ENCODE measurements around the gene WDR76. TPM values are rescaled to one million over a fixed set of nuclear protein-coding genes. Genes with fewer than 3 reads are reported as not detected.
"Not testable (repeated sequence)": the region's sequence is repeated elsewhere in the genome, so short reads cannot be mapped to it uniquely, and the experiment has no call there.

Gene WDR76
- total RNA-seq, 2 experiments from 2014 or later, result 69.9 to 79.3 TPM

DNA sequence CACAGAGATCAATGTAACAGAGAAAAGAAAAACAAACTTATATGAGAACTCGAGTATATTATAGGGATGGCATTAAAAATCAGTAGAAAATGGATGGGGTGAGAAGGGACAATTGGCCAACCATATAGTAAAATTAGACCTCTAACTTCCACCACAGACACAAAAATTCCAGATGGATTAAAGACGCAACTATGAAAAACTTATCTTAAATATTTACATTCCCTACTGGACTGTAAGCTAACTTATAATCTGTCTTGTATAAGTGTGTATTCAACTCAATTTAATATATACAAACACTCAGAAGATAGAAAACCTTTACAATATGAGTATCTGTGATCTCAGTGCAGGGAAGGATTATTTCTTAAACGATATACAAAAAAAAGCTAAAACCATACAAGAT, 5.3 kb upstream of the WDR76 start:
- ATAC-seq (no peak), DNase-seq (no peak)
- Mint-ChIP-seq H3K36me3 (ENCODE audit: low read depth) (peaks cover 40% of the 10 kb centered on the region), H3K4me3 (peak overlapping the region; percentile 25), H3K27me3 (no peaks in the 10 kb centered on the region), H3K27ac (no peak overlapping the region), H3K4me1 (ENCODE audit: low read depth) (peaks cover 42% of the 10 kb centered on the region), H3K9me3 (no peaks in the 10 kb centered on the region)
- ChIA-PET CTCF (no interaction called here), POLR2A (interaction anchor here (0.7 to 3.7 kb wide), 4 partner anchors 12 to 29 kb away, joined by 4 to 14 read pairs (median 5); partner anchors contain the start of genes HYPK, SERF2 and SERINC4)
- intact Hi-C loops (cut with micrococcal nuclease), result no loop called here
- TF ChIP-seq, protein P1, sequence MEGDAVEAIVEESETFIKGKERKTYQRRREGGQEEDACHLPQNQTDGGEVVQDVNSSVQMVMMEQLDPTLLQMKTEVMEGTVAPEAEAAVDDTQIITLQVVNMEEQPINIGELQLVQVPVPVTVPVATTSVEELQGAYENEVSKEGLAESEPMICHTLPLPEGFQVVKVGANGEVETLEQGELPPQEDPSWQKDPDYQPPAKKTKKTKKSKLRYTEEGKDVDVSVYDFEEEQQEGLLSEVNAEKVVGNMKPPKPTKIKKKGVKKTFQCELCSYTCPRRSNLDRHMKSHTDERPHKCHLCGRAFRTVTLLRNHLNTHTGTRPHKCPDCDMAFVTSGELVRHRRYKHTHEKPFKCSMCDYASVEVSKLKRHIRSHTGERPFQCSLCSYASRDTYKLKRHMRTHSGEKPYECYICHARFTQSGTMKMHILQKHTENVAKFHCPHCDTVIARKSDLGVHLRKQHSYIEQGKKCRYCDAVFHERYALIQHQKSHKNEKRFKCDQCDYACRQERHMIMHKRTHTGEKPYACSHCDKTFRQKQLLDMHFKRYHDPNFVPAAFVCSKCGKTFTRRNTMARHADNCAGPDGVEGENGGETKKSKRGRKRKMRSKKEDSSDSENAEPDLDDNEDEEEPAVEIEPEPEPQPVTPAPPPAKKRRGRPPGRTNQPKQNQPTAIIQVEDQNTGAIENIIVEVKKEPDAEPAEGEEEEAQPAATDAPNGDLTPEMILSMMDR (IDR thresholded peaks at IDR 0.05), result no peak

DNA sequence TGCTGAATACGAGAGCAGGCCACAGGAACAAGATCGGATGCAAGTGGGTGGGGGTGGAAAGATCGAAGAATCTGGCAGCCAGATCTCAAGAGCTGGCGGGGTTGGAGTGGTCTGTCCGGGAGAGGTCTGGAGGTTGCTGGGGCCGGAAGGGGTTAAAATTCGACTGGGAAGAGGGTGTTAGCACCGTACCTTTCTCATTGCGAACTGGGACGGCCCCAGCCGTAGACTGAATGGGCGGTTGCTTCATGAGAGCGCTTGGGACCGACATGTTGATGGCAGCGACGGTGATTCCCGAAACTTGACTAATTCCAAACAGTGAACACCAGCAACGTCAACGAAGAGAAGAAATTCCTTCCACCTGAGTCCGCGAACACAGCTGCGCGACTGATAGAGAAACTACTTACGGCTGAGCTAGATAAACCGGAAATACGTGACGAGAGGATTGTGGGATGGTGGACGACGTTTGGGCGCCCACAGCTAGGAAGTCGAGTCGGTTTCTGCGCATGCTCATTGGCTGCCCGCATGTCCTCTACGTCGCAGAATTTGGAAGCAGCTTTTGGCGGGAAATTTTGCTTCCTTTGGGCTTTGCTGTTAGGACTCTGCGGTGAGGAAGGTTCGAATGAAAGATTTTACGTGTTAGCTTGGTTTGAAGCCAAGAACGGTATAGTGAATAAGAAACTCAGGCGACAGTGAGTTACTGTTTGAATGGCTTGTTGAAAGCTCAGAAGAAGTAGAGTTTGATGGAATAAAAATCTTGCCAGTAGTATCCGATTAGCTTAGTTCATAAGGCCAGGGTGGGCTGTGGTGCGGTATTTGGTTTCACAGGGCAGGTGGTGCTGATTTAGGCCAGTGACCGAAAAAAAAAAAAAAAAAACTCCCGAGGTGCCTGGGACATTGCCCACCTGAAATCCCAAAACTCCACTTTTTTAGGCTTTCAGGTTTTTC, 2.2 kb upstream of the WDR76 start, which contains the start of gene MFAP1:
MFAP1 (minus strand) TSS at position 389 of the 945 bp plus-strand sequence; CDS start at position 268, 121 bp downstream.
- CTCF ChIA-PET, result interaction anchor here (0.6 to 1.2 kb wide), 5 partner anchors 15 to 56 kb away, joined by 3 to 4 read pairs (median 3); partner anchors contain the start of genes ELL3 and SERF2
- POLR2A ChIA-PET, result interaction anchor here (0.5 to 6.1 kb wide), 14 partner anchors 8 to 78 kb away, joined by 3 to 37 read pairs (median 4); partner anchors contain the start of genes ELL3, HYPK, PDIA3 and SERF2
- ATAC-seq, result peak; percentile 84
- intact Hi-C loops (cut with micrococcal nuclease), result no loop called here
- no peaks in the 10 kb centered on the region for H3K27me3 Mint-ChIP-seq
- H3K9me3 Mint-ChIP-seq, result no peaks in the 10 kb centered on the region
- peak within 1 kb of the TSS; percentile 99 for H3K27ac Mint-ChIP-seq
- TF ChIP-seq, protein P1 (IDR thresholded peaks at IDR 0.05), result no peak
- DNase-seq, result peak; percentile 95
- H3K36me3 Mint-ChIP-seq (ENCODE audit: low read depth), result peaks cover 52% of the 10 kb centered on the region
- peaks cover 49% of the 10 kb centered on the region for H3K4me1 Mint-ChIP-seq (ENCODE audit: low read depth)
- H3K4me3 Mint-ChIP-seq, result peak within 1 kb of the TSS; percentile 94

DNA sequence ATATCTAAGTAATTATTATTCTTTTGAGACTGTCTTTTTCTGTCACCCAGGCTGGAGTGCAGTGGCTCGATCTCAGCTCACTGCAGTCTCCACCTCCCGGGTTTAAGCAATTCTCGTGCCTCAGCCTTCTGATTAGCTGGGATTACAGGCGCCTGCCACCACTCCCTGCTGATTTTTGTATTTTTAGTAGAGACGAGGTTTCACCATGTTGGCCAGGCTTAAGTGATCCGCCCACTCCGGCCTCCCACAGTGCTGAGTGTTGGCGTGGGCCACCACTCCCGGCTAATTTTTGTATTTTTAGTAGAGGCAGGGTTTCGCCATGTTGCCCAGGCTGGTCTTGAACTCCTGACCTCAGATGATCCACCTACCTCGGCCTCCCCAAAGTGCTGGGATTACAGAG, 1.5 kb upstream of the WDR76 start:
- Mint-ChIP-seq H3K27ac (peak overlapping the region; percentile 99), H3K4me3 (peak overlapping the region; percentile 94), H3K36me3 (ENCODE audit: low read depth) (peaks cover 56% of the 10 kb centered on the region), H3K4me1 (ENCODE audit: low read depth) (peaks cover 56% of the 10 kb centered on the region)
- H3K27me3 Mint-ChIP-seq; intact Hi-C loops (cut with micrococcal nuclease); ATAC-seq; DNase-seq; H3K9me3 Mint-ChIP-seq: not testable (repeated sequence)
- CTCF ChIA-PET, result interaction anchor here (0.7 to 1.2 kb wide), 3 partner anchors 15 to 48 kb away, joined by 3 to 4 read pairs (median 3); partner anchors contain the start of genes ELL3 and SERF2
- POLR2A ChIA-PET, result interaction anchor here (1.0 to 6.1 kb wide), 10 partner anchors 8 to 79 kb away, joined by 3 to 37 read pairs (median 8); partner anchors contain the start of genes ELL3, HYPK, PDIA3 and SERF2

DNA sequence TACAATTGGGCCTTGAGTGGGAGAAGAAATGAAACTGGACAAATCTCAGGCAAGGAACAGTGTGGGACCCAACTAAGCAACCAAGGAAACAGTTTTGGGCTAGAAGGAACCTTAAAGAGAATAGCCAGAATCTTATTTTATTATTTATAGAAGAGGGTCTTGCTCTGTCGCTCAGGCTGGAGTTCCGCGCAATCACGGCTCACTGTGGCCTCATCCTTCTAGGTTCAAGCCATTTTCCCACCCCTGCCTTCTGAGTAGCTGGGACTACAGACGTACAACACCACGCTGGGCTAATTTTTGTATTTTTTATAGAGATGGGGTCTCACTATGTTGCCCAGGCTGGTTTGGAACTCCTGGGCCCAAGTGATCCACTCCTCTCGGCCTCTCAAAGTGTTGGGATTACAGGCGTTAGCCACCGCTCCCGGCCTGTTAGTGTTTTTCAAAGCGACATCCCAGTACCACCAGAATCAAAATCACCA, 734 bp upstream of the WDR76 start:
- CTCF ChIA-PET, result no interaction called here
- H3K27ac Mint-ChIP-seq, result peak overlapping the region; percentile 99
- H3K9me3 Mint-ChIP-seq, result no peaks in the 10 kb centered on the region
- H3K36me3 Mint-ChIP-seq (ENCODE audit: low read depth), result peaks cover 56% of the 10 kb centered on the region
- intact Hi-C loops (cut with micrococcal nuclease), result no loop called here
- DNase-seq (no peak), ATAC-seq (no peak)
- TF ChIP-seq, protein P1 (IDR thresholded peaks at IDR 0.05), result no peak
- peaks cover 52% of the 10 kb centered on the region for H3K4me1 Mint-ChIP-seq (ENCODE audit: low read depth)
- POLR2A ChIA-PET, result interaction anchor here (1.2 to 6.1 kb wide), 6 partner anchors 11 to 37 kb away, joined by 3 to 37 read pairs (median 10); partner anchors contain the start of genes HYPK, SERF2 and SERINC4
- H3K4me3 Mint-ChIP-seq, result peak overlapping the region; percentile 94
- H3K27me3 Mint-ChIP-seq, result no peaks in the 10 kb centered on the region

DNA sequence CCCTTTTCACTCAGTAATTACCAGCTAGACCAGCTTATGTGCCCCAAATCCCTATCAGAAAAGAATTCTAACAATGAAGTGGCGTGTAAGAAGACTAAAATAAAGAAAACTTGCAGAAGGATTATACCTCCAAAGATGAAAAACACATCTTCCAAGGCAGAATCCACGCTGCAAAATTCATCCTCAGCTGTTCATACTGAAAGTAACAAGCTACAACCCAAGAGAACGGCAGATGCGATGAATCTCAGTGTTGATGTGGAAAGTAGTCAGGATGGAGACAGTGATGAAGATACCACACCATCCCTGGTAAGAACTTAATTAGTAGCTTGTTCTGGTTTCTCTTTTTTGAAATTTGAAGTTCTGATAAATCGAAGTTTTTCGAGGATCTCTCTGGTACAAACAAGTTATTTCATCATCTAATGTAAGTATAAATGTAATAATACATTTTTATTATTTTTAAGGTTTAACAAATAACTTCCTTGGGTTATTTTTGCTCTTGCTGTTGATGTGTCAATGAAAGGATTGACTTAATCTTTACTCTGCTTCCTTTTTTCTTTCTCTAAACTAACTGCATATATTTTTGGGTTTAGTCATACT, 1.4 kb downstream of the WDR76 start:
- TF ChIP-seq, protein P1 (IDR thresholded peaks at IDR 0.05), result no peak
- Mint-ChIP-seq H3K36me3 (ENCODE audit: low read depth) (peaks cover 56% of the 10 kb centered on the region), H3K4me3 (peak overlapping the region; percentile 94), H3K27me3 (no peaks in the 10 kb centered on the region), H3K27ac (peak overlapping the region; percentile 99), H3K4me1 (ENCODE audit: low read depth) (peaks cover 50% of the 10 kb centered on the region), H3K9me3 (no peaks in the 10 kb centered on the region)
- DNase-seq (peak; percentile 56), ATAC-seq (peak; percentile 18)
- intact Hi-C loops (cut with micrococcal nuclease), result no loop called here
- ChIA-PET CTCF (interaction anchor here (0.6 to 1.3 kb wide), 4 partner anchors 9 to 51 kb away, joined by 3 to 4 read pairs (median 3); partner anchors contain the start of gene ELL3), POLR2A (interaction anchor here (0.7 to 6.1 kb wide), 14 partner anchors 9 to 79 kb away, joined by 3 to 37 read pairs (median 5); partner anchors contain the start of genes ELL3, HYPK, SERF2 and SERINC4)

DNA sequence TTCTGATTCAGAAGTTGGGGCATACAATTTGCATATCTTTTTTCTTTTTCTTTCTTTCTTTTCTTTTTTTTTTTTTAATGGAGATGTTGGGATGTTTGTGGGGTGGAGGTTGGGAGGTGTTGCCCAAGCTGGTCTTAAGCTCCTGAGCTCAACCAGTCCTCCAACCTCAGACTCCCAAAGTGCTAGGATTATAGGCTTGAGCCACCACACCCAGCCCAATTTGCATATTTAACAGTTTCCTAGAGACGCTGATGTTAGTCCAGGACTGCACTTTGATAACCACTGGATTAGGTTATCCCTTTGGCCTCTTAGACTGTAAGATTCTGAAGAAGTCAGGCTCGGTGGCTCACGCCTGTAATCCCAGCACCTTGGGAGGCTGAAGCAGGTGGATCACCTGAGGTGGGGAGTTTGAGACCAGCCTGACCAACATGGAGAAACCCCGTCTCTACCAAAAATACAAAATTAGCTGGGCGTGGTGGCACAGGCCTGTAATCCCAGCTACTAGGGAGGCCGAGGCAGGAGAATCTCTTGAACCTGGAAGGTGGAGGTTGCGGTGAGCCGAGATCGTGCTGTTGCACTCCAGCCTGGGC, 3.2 kb downstream of the WDR76 start:
- H3K9me3 Mint-ChIP-seq; CTCF ChIA-PET; H3K27me3 Mint-ChIP-seq; intact Hi-C loops (cut with micrococcal nuclease); POLR2A ChIA-PET; DNase-seq; H3K27ac Mint-ChIP-seq; ATAC-seq: not testable (repeated sequence)
- Mint-ChIP-seq H3K36me3 (ENCODE audit: low read depth) (peaks cover 53% of the 10 kb centered on the region), H3K4me3 (peak overlapping the region; percentile 22), H3K4me1 (ENCODE audit: low read depth) (peaks cover 40% of the 10 kb centered on the region)

Measured in activated CD8-positive, alpha-beta T cell treated with anti-CD3 and anti-CD28 coated beads for 36 hours (primary cell).